HL-60/S4 treated with phorbol 12-myristate 13-acetate at 8.2 ng/mL for 4 days and 3 days (cell line): ENCODE data around the gene HS1BP3.

Experiments
- in situ Hi-C: fragments of 300-500 bp; cut with MboI; formaldehyde crosslinking; loops from 2 replicates; pipeline ENCODE4 v1.15.0; 2022; ENCODE audit warnings: low sequenced_read_pairs

Gene HS1BP3

DNA sequence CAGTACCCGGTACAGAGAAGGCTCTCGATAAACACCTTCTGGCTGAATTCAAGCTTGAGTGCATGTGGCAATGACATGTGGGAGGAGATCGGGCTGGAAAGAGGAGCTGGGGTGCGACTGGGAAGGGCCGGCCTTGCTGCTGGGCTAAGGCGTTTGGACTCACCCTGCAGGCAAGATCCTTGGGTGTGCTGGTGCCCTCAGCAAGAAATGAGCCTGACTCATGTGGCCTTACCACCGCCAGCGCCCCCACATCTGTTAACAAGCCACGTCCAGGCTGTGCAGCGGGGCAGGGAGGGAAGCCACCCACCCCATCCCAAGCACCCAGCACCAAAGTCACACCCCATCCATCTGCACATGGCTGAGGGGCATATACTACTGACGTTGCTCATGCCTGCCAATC lies 1.3 kb downstream of the HS1BP3 start:
- in situ Hi-C loops, result no loop called here

- in situ Hi-C loops, result no loop called here
Measured at GRCh38 chr2:20648831-20649230, 2.1 kb downstream of the HS1BP3 start.

DNA sequence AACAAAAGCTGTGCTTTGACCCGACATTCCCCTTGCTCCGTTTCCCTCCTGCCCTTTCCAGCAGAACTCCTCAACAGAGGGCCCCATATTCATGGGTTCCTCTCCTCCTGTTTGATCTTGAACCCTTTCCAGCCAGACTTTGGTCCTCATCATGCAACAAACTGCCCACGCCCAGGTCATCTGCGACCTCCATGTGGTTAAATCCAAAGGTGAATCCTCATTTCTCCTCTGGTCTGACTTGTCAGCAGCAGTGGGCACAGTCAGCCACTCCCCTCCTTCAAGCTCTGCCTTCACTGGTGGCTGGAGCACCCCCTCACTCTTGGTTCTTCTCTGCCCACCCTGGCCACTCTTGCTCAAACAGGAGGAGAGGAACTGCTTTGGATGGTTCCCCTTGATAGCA lies 2.7 kb downstream of the HS1BP3 start:
- in situ Hi-C loops, result no loop called here

- in situ Hi-C loops, result no loop called here
Measured at GRCh38 chr2:20647738-20648137, 3.2 kb downstream of the HS1BP3 start.

DNA sequence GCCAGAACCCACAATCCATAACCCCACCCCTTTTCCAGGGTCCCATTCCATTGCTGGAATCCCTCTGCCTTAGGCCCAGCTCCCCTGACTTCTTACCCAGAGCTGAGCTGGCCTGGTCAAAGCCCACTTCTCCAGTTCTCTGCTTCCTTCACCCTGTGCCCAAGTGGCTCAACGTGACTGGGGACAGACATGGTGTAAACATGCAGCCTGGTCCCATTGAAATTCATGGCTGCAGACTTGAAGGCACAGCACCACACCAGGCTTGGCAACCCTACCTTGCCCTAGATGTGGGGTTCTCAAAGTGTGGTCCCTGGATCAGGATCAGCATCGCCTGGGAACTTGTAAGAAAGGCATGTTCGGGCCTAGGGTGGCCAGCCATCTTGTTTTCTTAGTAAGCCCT lies 3.7 kb downstream of the HS1BP3 start:
- in situ Hi-C loops, result no loop called here

GRCh38 chr2:20646446-20646845 lies 4.5 kb downstream of the HS1BP3 start:
- in situ Hi-C loops, result no loop called here

DNA sequence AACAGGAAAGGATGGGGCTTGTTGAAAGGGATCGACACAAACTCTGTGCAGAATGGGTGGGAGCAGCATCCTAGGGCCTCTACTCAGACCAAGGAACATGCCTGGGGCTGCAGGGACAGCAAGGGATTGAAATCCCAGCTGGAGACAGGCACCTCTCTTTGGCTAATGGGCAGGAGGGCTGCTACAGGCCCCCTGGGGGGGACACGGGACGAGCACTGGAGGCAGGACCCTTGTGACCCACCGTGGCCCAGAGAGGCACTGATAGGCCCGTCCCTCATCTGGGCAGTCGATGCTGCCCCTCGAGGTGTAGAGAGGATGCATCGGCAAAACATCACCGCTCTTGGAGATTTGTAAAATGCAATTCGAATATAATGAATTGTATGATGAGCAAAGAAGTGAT lies 5.1 kb downstream of the HS1BP3 start:
- in situ Hi-C loops, result no loop called here

DNA sequence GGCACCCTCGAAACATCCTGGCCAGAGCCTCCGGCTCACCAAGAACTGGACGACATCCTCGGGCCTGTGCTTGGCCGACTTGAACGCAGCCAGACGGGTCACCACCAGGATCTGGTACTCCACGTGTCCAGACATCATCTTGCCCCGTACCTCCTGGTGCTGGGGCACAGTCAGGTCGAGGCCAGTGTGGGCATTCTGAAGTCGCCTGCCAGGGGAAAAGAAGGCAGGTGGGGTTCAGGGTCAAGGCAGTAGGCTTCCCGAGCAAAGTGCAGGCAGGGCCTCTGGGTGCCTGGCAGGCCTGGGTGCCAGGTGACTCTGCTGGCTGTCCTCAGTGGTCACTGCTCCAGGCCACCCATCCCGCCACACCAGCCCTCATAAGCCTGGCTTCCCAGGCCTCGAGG lies 5.6 kb downstream of the HS1BP3 start:
- in situ Hi-C loops, result no loop called here

GRCh38 chr2:20643826-20644225 lies 7.1 kb downstream of the HS1BP3 start:
- in situ Hi-C loops, result loop anchor here (5.0 kb wide), 1 partner anchor 237 kb away; no protein-coding TSS in a partner anchor

- in situ Hi-C loops, result loop anchor here (5.0 kb wide), 1 partner anchor 236 kb away; no protein-coding TSS in a partner anchor
Measured at GRCh38 chr2:20643060-20643459, 7.8 kb downstream of the HS1BP3 start.

GRCh38 chr2:20642055-20642971 lies 8.6 kb downstream of the HS1BP3 start:
- in situ Hi-C loops, result loop anchor here (5.0 kb wide), 1 partner anchor 235 kb away; no protein-coding TSS in a partner anchor

DNA sequence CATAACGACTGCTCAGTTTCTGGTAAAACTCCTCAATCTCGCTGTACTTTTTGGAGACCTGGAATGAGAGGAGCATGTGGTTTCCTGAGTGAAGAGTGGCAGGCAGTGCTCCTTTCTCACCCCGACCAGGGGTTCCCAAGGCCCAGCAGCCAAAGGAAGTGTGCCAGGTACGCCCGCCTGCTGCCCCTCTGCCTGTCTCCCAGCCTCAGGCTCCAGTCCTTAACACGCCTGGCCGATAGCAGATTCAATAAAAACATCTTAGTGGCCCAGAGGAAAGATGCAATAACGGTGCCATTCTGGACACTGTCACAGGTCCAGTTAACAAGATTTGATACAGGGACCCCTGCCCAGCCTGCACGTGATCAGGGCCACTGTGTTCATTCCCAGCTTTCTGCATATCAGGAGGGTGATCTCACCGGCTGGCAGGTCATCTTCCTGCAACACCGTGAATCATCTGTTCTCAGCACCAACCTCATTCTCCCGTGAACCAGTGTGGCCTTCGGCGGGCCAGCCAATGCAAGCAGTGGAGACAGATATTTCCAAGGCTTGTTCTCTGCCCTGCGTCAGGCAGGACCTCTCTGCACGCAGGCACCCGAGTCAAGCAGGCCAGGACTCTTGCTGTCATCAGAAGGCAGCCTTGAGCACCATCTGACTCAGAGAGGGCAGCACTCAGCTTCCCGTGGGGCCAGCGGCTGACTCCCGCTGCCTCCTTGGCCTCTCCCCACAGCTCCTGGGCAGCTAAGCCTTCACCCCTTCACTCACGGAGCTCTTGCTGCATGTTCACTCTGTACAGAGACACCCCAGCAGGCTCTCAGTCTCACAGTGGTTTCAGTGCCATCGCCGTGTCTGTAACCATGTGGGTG lies 9.5 kb downstream of the HS1BP3 start:
- in situ Hi-C loops, result loop anchor here (5.0 kb wide), 1 partner anchor 234 kb away; no protein-coding TSS in a partner anchor

DNA sequence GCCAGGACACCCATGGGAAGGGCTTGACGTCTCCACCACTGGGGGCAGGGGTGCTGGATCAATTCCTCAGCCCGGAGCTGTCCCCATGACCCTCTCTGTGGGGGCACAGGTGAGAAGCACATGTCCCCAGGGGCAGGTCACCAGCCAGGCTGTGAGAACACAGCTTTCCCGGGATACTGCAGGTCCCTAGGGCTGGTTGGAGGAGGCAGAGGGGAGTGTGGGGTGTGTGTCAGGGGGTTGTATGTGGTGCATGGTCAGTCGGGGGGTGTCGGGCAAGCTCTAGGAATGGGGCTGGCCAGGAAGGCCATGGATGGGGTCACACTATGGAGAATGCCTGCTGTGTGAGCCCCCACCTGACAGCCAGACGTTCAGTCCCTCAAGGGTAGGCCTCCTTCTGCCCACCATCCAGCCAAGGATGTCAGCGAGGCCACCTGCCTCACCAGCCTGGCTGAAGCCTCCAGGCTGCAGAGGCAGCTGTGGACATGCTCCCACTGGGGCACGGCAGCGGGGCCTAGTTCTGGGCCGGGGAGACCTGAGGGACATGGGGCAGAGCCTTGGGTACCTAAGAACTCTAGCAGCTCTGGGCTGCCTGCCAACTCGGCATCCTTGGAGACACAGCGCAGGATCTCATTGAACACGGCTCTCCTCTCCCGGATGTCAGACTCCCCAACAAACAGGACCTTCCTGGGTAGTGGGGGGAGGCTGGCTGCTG lies 10.3 kb downstream of the HS1BP3 start:
- in situ Hi-C loops, result loop anchor here (5.0 kb wide), 1 partner anchor 233 kb away; no protein-coding TSS in a partner anchor

- in situ Hi-C loops, result no loop called here
Measured at GRCh38 chr2:20638646-20639430, 12.1 kb downstream of the HS1BP3 start.

GRCh38 chr2:20638014-20638413 lies 12.9 kb downstream of the HS1BP3 start:
- in situ Hi-C loops, result no loop called here

DNA sequence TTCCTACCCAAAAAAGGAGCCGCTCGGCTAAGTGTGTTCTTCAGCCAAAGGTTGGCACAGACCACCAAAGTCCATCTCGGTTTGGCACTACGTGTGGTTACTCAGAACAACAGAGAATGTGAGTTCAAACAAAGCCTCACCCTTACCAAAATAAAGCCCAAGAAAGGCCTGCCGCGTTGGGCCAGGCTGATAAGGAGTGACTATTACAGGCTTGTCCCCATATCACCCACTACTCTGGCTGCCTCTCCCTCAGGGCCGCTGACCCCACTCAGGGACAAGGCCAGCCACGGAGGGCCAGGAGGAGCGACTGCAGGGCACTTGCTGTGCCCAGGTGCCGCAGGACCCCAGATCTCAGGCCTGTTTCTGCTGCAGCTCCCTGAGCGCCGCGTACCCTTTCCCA lies 13.8 kb downstream of the HS1BP3 start:
- in situ Hi-C loops, result no loop called here

GRCh38 chr2:20635675-20636584 lies 15.0 kb downstream of the HS1BP3 start:
- in situ Hi-C loops, result no loop called here

DNA sequence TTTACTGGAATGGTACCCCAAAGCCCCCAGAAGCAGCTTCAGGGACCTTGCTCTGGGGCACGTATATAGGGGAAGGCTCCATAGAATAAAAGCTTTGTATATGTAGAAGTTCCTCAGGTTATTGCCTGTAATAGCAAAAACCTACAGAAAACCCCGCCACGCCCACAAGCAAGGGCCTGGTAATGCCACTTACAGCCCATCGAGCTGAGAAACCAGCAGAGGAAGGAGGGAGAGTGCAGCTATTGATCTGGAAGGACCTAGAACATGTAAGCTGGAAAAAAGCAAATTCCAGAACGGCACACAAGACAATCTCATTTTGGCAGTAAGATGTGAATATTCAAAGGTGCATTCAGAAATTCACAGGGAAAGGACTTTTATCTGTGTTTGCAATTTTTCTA lies 15.8 kb downstream of the HS1BP3 start:
- in situ Hi-C loops, result no loop called here

DNA sequence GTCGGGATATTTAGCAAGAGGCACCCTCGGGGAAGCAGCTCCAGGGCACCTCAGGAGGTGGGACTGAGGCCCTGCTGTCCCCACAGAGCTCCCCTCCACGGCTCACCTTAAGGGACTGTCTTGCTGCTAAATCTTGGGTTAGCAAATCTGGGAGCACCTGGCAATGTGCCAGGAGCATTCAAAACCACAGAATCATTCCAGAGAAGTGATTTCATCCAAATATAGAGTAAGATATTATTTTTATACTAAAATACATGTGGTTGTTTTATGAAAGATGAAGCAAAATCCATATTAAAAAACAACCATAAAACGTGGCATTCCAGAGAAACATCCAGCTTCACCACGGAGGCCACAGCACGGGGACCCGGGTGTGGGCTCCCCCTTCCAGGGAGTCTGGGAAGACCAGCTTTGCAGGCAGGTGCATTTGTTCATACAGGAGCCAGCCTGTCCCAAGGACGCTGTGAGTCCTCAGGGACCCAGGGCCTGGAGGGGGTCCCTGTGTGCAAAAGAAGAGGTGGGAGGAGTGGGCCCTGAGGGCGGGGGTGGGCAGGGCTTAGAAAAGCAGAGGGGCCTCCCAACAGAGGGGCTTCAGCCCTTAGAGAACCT lies 16.3 kb downstream of the HS1BP3 start:
- in situ Hi-C loops, result no loop called here
